Lower leg skin (tissue), 4 donors: Measurements from ENCODE around the gene SLC35A3. TPM values are rescaled to one million over a fixed set of nuclear protein-coding genes. Genes with fewer than 3 reads are reported as not detected.
"Not testable (repeated sequence)": the region's sequence is repeated elsewhere in the genome, so short reads cannot be mapped to it uniquely, and the experiment has no call there.

Experiments
- DNase-seq, 2 donors: peaks; one replicate each; pipeline ENCODE4 v3.0.0-alpha.2; 2019; ENCODE audit warnings: low spot score in 2 of 2
- H3K4me3 ChIP-seq: fragments of 200-600 bp; sonication (generic); 2 replicates; pipeline ENCODE4 v1.5.1; 2017; ENCODE audit warnings: mild to moderate bottlenecking, low read depth; ENCODE audit not compliant: poor library complexity, severe bottlenecking
- CTCF ChIP-seq, 3 donors: fragments of 450-650 bp; IDR thresholded peaks; one replicate each; pipeline ENCODE4 v1.5.1; 2016; ENCODE audit warnings: antibody characterized with exemption in 3 of 3, mild to moderate bottlenecking in 3 of 3, moderate library complexity in 2 of 3
- POLR2A ChIP-seq, 2 donors: fragments of 450-650 bp; IDR thresholded peaks; one replicate each; pipeline ENCODE4 v1.6.1; 2016 to 2017; ENCODE audit warnings: antibody characterized with exemption in 2 of 2, mild to moderate bottlenecking in 1 of 2, moderate library complexity in 1 of 2
- WGBS, 2 donors: methylation state at CpG; one replicate each; pipeline ENCODE4 v1.1.5; 2018; 5-methylcytosine and 5-hydroxymethylcytosine counted together
- intact Hi-C: fragments of 100-400 bp; cut with DNase I; formaldehyde crosslinking; loops from one replicate; pipeline ENCODE4 v1.15.0; 2023; ENCODE audit warnings: low total_unique reads
- total RNA-seq, 4 donors: library from RNA; depleted of rRNA; stranded (reverse); fragments of >200 nt; gene quantifications; one replicate each; pipeline ENCODE4 v1.1.0, GENCODE V29; 2016

The SLC35A3 gene
- total RNA-seq, 4 donors from 2014 or later: 19.6 to 23.9 (median 22.4) TPM

GRCh38 chr1:100037927-100038659 is 68.3 kb downstream of the SLC35A3 start:
- peak overlapping the region; percentile 91 for H3K4me3 ChIP-seq
- intact Hi-C loops: no loop called here
- TF ChIP-seq CTCF (IDR thresholded peaks at IDR 0.05) (no peak), POLR2A (IDR thresholded peaks at IDR 0.05) (peak in 1 of 2 donors; percentile 87)
- peak; percentile 84 to 97 for DNase-seq
- WGBS, 2 donors: 1% methylated on average over 66 to 69 of the region's 87 CpGs

DNA sequence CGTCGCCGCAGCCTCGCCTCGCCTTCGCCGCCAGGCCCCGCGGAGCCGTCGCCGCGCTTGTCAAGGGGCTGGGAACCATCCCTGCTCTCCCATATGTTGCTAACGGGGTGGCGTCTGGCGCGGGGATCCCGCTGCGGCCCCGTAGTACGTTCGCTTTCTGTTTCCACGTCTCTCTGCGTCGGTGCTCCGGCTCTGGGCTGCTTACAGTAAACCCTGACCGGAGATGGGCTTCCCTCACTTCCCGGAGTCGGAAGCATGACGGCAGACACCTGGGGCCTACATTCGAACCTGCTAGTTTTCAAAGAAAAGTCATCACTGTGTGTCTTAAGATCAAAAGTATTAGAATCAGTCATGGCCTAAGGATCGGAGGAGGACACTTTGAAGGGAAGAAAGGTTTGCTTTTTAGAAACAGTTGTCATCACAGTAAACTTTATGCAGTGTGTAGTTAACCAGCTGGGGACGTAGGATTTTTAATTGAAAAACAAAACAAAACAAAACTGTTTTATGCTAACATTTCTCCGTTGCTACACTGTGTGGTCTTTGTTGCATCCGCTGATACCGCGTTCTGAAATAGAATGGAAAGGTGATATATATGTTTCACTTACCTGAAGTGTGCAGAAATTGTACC is 69.0 kb downstream of the SLC35A3 start:
- TF ChIP-seq POLR2A (IDR thresholded peaks at IDR 0.05) (no peak), CTCF (IDR thresholded peaks at IDR 0.05) (no peak)
- intact Hi-C loops: no loop called here
- DNase-seq: peak; percentile 49 to 92
- 1% methylated on average over 28 to 37 of the region's 37 CpGs for WGBS, 2 donors
- peak overlapping the region; percentile 91 for H3K4me3 ChIP-seq

DNA sequence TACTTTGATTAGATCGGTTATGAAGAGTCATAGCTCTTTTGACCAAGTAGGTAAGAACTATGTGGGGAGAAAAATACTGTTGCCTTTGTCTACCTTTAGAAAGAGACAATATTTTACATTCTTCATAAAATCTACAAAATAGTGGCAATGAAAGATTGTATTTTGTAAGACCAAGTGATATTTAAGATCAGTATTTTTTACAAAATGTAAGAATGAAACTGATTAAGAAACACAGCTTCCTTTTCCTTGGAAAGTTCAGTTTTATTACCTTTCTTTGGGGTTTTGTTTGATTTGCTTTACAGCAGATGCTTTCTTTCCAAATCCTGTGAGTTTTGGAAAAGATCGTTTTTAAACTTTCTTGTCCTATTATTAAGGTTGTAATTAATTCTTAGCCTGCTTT is 69.8 kb downstream of the SLC35A3 start:
- intact Hi-C loops: no loop called here
- TF ChIP-seq POLR2A (IDR thresholded peaks at IDR 0.05) (no peak), CTCF (IDR thresholded peaks at IDR 0.05) (no peak)
- 12 to 13% methylated on average over 2 of the region's 2 CpGs for WGBS, 2 donors

DNA sequence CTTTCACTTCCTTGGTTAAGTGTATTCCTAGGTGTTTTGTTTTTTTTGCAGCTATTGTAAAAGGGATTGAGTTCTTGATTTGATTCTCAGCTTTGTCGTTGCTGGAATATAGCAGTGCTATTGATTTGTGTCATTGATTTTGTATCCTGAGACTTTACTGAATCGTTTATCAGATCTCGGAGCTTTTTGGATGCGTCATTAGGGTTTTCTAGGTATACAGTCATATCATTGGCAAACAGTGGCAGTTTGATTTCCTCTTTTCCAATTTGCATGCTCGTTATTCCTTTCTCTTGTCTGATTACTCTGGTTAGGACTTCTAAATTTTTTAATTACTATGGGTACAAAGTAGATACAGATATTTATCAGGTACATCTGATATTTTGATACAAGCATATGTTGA is 75.4 kb downstream of the SLC35A3 start:
- no peak for TF ChIP-seq CTCF (IDR thresholded peaks at IDR 0.05)
- intact Hi-C loops: no loop called here
- 93 to 97% methylated on average over 5 of the region's 5 CpGs for WGBS, 2 donors
- no peak overlapping the region for H3K4me3 ChIP-seq
- no peak for DNase-seq

More for the DNA sequence above, 69.8 kb downstream of the SLC35A3 start:
- no peak overlapping the region for H3K4me3 ChIP-seq
- no peak for DNase-seq

- intact Hi-C loops, DNase-seq, H3K4me3 ChIP-seq: not testable (repeated sequence)
- 95 to 97% methylated on average over 11 of the region's 11 CpGs for WGBS, 2 donors
Observed at GRCh38 chr1:100047235-100047708, 77.5 kb downstream of the SLC35A3 start.

GRCh38 chr1:100050139-100050538 is 80.3 kb downstream of the SLC35A3 start:
- H3K4me3 ChIP-seq: no peak overlapping the region
- 54 to 64% methylated on average over 4 of the region's 4 CpGs for WGBS, 2 donors
- intact Hi-C loops: no loop called here
- DNase-seq: no peak
- no peak for TF ChIP-seq CTCF (IDR thresholded peaks at IDR 0.05)
